ENCODE data around the gene C20orf96.

C20orf96 gene

DNA sequence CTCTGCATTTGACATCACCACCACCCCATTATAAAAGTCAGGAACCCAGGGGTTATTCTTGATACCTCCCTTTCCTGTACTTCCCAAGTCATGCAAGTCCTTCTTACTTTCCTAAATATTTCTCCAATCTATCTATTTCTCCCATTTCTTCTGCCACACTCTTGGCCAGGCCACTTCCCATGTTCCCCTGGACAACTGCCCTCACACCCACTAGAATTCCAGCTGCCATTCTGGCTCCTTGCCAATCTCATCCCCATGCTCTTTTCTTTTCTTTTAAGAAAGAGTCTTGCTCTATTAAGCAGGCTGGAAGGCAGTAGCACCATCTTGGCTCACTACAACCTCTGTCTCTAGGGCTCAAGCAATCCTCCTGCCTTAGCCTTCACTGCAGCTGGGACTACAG, 17.8 kb downstream of the C20orf96 start:
- no peak for DNase-seq (ENCODE audit: low read depth)
- no peak overlapping the region for H3K4me3 ChIP-seq (ENCODE audit: low read depth, low read length)
- no peak for TF ChIP-seq CTCF (conservative IDR thresholded peaks at IDR 0.05; ENCODE audit: low read depth, low read length)

GRCh38 chr20:271528-271927, 19.0 kb downstream of the C20orf96 start:
- no peak overlapping the region for H3K4me3 ChIP-seq (ENCODE audit: low read depth, low read length)
- no peak for TF ChIP-seq CTCF (conservative IDR thresholded peaks at IDR 0.05; ENCODE audit: low read depth, low read length)

DNA sequence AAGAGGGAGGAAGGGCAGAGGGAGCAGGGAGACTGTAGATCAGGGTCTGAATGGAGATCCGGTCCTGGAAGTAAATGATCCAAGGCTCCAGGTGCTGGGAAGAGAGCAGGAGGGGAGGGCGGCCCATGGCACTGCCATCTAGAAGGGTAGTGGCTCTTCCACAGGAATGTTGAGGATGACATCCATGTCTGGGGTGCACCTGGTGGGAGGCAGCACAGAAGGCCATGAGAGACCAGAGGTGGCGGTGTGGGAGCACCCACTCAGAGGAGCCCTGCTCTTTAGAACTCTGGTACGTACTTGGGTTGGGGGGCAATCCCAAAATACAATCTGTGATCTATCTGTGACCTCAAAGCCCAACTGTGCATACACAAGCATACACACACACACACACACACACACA, 19.5 kb downstream of the C20orf96 start:
- no peak for DNase-seq (ENCODE audit: low read depth)
- H3K4me3 ChIP-seq (ENCODE audit: low read depth, low read length), result no peak overlapping the region
- TF ChIP-seq CTCF (conservative IDR thresholded peaks at IDR 0.05; ENCODE audit: low read depth, low read length), result no peak

More at GRCh38 chr20:271528-271927, 19.0 kb downstream of the C20orf96 start:
- no peak for DNase-seq (ENCODE audit: low read depth)

DNA sequence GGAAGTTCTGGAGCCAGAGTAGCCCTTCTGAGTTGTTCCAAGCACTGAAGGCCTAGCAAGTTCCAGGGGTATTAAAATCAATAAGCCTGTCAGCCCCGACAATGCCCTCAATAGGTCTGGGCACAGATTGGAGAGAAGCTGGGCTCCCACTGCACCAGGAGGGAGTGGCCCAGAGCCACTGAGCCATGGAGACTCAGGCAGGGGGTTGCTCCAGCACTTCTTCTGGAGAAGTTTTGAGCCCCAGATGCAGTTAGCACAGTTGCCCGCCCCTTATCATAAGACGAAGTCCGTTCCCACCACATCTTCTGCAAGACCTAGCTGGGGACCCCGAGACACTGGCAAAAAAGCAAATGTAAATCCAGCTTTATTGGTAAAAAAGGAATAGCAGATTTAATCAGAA, 20.0 kb downstream of the C20orf96 start:
- TF ChIP-seq CTCF (conservative IDR thresholded peaks at IDR 0.05; ENCODE audit: low read depth, low read length), result no peak
- no peak for DNase-seq (ENCODE audit: low read depth)
- H3K4me3 ChIP-seq (ENCODE audit: low read depth, low read length), result no peak overlapping the region

DNA sequence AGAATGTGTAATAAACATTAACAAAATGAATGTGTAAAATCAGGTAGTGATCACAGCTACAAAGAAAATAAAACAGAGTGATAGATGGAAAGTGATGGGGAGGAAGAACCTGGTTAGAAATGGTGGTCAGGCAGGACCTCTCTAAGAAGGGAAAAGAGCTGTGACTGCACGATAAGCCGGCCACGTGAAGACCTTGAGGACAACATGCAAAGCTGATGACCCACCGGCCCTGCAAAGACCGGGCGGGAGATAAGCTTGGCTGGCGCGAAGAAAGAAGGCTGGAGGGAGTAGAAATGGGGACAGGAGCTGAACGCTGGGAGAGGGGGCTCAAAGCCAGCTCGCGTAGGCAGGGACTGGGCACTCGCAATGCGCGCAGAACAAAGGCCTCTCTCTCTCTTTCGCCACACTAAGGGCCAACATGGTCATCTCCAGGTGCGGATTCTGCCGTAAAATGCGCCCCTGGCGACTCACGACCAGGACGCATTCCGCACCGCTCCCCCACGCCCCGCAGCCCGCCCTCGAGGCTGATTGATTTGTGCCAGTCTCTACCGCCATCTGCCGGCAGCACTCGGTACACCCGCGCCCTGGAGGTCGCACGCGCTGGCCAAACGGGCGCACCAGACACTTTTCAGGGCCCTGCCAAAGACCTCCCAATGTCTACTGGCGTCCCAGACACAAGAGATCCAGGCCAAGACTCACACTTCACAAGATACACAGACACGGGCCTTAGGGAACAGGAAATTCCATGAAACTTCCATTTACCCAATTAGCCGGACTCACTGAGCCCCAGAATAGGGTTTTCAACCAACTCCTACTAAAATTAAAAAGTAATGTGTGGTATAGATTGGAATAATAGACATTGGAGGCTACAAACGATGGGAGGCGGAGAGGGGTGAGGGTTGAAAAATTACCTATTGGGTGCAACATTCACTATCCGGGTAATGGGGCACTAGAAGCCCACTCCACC, 23.7 kb downstream of the C20orf96 start:
- H3K4me3 ChIP-seq (ENCODE audit: low read depth, low read length), result peak overlapping the region; percentile 61
- DNase-seq (ENCODE audit: low read depth), result peak; percentile 78
- peak; percentile 92 for TF ChIP-seq CTCF (conservative IDR thresholded peaks at IDR 0.05; ENCODE audit: low read depth, low read length)

DNA sequence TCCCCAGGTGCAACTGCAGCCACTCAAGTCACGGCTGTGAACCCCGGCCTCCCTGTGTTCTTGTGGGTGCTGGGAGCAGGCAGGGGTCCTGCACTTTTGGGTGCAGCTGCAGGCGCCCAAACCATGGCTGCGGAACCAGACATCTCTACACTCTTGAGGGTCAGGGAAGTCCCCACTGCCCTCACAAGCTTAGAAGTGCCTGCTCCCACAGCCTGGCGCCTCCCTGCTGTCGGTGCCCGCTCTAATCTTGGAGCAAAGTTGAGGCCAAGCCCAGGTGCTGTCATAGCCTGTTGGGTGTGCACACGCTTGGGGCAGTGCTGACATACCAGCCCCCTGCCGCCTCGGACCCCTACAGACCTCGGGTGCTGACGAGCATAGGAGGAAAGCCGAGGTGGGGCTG, 26.8 kb downstream of the C20orf96 start:
- no peak for TF ChIP-seq CTCF (conservative IDR thresholded peaks at IDR 0.05; ENCODE audit: low read depth, low read length)
- H3K4me3 ChIP-seq (ENCODE audit: low read depth, low read length), result no peak overlapping the region
- no peak for DNase-seq (ENCODE audit: low read depth)

GRCh38 chr20:259981-260380, 30.6 kb downstream of the C20orf96 start:
- DNase-seq (ENCODE audit: low read depth), result no peak
- H3K4me3 ChIP-seq (ENCODE audit: low read depth, low read length), result no peak overlapping the region
- no peak for TF ChIP-seq CTCF (conservative IDR thresholded peaks at IDR 0.05; ENCODE audit: low read depth, low read length)

Measured in choroid plexus epithelial cell (primary cell).